Inflammatory macrophage treated with lipopolysaccharide for 1 hour (primary cell): Measurements from ENCODE around the gene OR5M3.

Experiments used
- DNase-seq, 2 donors: peaks; one replicate each; pipeline ENCODE4 v3.0.0-alpha.2; 2020 to 2022

The OR5M3 gene

DNA sequence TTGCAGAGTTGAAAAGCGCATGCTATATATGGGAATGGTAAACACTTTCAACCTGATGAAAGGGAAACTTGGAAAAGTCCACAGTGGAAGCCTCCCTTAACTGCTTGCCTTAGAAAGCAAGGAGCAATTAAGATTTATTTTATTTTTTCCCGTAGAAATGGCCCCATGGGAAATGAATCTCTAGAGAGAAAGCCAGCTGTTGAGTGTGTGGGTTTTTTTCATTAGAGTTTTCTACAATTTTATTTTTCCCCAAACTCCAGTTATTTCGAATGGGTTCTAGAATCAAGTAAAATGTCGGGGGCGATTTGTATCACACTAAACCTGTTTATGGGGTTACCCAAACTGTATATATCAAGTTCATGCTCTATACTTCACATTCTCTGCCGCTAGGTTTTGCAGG, at the start of gene OR5M3:
OR5M3 (minus strand) TSS at position 101 of the 400 bp plus-strand sequence. CDS start 2,855 bp downstream, outside the sequence.
- DNase-seq = no peak

DNA sequence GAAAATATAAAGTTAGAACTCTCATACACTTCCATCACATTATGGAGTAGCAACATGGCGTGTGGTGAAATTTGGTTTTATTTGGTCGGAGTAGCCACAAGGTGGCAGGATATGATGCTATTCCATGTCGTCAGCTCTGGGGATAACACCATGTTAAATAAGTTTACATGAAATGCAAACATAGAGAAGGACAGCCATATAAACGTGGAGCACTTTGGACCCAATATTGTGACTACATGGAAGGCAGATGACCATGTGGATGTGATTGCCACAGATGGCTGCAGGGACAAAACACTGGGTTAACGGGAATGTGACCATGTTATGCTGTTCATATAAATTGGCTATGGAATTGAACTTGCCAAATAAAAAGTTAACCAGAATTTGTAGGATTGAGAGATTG, 48.9 kb upstream of the OR5M3 start:
- DNase-seq = no peak

DNA sequence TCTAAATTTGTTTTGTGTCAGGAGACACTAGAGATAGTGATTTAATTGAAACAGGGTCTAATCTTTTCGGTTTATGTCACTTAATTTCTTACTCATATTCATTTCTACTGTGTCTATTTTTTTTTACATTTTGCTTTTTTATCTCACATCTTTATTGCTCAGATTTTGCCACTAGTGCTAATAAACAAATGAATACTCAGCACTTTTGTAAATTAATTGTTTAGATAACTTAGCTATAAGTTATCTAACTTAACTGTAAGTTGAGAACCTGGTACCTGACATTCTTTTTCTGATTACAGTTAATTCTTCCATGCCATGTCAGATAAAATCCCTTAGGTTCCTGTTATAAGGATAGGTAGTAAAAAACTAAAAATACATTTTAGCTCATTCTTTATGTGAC, 40.1 kb upstream of the OR5M3 start:
- DNase-seq = no peak

DNA sequence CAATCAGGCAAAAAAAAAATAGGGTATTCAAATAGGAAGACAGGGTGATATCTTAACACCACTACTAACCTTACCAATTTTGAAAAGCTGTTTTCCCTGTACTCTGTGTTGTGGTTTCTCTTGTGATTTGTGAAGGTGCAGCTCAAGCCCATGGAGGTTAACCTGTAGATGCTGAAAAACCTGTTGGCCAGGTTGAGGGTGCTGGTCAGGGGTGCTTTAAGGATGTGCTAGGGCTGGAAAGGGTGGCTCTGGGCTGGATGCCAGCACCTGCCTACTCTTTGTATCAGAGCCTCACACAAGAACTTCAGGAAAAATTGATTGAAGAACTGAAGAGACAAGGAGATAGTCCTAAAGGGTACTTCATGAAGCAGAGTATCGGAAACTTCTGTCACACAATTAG, 36.3 kb upstream of the OR5M3 start:
- DNase-seq = no peak

DNA sequence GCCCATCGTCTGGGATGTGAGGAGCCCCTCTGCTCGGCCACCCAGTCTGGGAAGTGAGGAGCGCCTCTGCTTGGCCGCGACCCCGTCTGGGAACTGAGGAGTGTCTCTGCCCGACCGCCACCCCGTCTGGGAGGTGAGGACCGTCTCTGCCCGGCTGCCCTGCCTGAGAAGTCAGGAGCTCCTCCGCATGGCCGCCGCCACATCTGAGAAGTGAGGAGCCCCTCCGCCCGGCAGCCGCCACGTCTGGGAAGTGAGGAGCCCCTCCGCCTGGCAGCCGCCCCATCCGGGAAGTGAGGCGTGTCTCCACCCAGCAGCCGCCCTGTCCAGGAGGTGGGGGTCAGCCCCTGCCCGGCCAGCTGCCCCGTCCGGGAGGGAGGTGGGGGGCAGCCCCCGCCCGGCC, 23.9 kb upstream of the OR5M3 start:
- DNase-seq = no peak

DNA sequence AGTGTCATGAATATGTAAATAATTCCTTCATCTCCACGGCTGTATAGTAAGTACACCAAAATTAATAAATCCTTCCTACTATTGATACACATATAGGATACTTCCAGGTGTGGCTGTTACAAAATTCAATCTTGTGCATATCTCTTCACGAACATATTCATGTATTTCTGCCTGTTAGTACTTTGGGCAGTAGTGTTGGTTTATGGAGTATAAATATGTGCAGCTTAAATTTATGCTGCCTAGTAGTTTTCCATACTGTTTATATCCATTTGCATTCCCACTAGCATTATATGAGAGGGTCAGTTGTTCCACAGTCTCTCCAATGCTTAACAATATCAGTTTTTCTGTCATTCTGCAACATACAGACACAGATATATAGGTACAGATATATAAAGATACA, 22.0 kb upstream of the OR5M3 start:
- no peak for DNase-seq

DNA sequence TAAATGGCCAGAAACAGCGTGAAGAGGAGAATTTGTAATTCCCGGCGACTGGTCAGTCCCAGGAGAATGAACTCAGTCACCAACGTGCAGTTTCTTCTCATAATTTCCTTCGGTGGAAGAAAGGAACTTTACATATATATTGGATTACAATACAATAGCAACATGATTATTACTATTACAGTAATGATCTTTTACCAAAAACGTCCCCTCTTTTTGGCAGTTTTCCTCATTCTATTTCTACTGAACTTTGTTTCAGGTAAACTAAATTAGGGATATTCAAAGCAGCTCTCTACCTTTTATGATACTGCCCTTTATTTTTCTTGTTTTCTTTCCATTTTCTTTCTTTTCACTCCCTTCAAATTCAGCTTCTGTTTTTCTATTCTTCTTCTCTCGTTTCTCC, 18.1 kb upstream of the OR5M3 start, which contains the start of gene OR5M8:
OR5M8 (minus strand) TSS at position 101 of the 400 bp plus-strand sequence; CDS start at position 101, 0 bp downstream.
- no peak for DNase-seq

DNA sequence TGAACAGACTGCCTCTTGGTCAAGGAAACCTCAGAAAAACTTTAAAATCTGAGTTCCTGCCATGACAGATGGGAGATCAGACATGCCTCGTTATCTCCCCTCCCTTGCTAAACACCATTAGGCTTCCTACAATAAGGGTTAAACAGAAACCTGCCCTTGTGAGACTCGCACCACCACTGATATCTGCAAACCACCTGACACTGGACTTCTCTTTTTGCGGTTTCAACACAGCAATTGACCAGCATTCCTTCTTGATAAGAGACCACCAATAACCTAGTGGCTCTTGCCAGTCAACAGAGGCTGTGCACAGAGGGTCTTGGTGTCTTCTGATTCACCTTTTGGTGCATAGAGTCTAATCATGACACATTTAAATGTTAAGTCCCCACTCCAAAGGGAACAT, 13.6 kb upstream of the OR5M3 start:
- no peak for DNase-seq

DNA sequence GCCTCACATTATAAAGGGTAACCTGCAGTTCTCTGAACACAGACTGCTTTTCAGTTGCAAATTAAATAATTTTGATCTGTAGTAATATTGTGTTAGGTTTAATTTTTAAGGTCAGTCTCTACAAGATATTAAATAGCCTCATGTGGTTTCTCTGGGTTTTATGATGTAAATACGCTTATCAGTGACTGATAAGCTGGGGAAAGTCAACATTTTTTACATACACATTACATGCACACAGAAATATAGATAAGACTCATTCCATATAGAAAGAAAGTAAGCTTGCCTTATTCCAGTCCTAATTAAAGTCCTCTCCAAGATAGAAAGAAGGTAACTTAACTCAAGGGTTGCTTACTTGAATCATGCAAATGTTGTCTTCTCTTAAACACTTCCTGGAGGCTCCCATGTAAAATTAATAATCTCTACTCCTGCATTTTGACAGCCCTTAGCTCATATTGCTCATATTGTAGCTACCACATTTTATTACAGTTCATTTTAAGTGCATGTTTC, 1.6 kb upstream of the OR5M3 start:
- DNase-seq = no peak

DNA sequence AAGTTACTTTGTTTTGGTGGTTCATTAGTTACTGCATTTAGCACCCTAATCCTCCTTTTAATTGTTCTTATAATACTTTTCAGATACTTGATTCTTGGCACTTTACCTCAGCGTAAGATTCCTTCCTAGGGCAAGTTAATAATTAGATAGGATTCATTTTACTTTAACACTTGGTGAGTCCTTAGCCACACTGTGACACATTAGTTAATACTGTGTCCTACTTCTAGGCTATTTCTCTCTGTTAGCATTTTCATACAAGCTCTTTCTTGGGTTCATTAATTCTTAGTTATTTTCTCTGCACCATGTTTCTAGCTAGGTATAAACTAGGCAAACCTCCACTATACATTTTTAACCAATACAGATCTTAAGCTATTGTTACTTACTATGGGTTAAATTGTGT, 16.1 kb downstream of the OR5M3 start:
- no peak for DNase-seq

DNA sequence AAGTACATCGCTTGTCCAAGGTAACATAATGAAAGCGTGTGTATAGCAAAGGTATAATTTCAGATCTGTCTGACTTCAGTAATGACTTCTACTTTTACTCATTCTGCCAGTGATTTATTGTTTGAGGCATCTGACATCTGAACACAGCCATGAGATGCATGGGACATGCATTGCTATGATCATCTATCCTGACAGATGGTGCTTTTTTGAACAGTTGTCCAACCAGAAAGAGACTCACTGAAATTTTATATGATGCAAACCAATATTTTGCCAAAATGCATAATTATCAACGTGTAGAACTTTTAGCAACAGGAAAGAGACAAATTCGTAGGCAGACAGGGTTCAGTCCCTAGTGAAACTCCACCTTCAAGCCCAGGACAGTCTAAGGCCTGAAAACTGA, 19.6 kb downstream of the OR5M3 start:
- DNase-seq = no peak
